LNCAP (cell line): Measurements from ENCODE around the gene PGF.

Experiments used
- TF ChIP-seq, protein P1 (sequence below): fragments of 450-650 bp; IDR thresholded peaks from 2 replicates; pipeline ENCODE4 v1.5.1; 2017; ENCODE audit warnings: mild to moderate bottlenecking

Gene PGF

DNA sequence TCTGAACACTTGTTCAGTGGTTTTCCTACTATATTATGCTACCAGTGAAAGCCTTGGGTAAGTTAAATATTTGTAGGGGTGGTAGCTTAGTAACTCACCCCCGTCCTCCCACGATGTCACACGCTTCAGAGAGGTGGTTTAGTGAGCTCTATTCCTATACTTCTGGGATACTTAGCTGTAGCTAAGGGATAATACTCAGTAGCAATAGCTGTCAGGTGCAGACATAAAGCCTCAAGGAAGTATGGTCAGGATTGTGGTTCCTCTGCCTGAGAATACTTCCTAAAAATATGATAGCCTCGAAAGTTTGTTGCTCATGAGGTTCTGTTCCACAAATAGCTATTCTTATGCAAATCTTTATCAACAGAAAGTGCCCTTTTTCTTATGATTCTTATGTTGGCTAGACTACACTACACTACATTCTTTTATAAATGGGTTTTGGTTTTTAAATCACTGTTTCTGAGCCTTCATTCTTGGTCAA, 61.7 kb downstream of the PGF start:
- TF ChIP-seq, protein P1, sequence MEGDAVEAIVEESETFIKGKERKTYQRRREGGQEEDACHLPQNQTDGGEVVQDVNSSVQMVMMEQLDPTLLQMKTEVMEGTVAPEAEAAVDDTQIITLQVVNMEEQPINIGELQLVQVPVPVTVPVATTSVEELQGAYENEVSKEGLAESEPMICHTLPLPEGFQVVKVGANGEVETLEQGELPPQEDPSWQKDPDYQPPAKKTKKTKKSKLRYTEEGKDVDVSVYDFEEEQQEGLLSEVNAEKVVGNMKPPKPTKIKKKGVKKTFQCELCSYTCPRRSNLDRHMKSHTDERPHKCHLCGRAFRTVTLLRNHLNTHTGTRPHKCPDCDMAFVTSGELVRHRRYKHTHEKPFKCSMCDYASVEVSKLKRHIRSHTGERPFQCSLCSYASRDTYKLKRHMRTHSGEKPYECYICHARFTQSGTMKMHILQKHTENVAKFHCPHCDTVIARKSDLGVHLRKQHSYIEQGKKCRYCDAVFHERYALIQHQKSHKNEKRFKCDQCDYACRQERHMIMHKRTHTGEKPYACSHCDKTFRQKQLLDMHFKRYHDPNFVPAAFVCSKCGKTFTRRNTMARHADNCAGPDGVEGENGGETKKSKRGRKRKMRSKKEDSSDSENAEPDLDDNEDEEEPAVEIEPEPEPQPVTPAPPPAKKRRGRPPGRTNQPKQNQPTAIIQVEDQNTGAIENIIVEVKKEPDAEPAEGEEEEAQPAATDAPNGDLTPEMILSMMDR, result no peak

DNA sequence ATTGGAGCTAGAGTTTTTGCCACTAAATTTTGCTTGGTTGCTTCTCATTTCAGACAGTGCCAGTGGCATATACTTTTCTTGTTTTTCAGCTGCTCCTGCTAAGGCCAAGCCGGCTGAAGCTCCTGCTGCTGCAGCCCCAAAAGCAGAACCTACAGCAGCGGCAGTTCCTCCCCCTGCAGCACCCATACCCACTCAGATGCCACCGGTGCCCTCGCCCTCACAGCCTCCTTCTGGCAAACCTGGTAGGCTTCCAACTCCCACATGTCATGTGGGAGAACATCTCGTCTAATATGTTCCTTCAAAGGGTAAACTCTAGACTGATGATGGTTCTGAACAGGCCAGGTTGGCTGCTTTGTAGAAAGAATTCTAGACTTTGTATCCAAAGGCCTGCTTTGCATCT, 62.7 kb downstream of the PGF start:
- TF ChIP-seq, protein P1, result no peak

DNA sequence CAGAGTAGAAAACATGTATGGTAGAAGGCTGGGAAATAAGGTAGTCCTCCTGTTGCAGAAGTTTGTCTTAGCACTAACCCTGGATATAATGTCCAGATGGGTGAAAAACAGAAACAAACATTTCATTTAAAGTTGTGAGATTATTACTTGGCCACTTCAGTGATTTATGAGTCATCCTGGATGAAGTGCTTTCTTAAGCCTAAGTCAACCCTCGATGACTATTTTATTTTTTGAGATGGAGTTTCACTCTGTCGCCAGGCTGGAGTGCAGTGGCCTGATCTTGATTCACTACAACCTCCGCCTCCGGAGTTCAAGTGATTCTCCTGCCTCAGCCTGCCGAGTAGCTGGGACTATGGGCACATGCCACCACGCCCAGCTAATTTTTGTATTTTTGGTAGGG, 63.5 kb downstream of the PGF start:
- TF ChIP-seq, protein P1, result no peak
